ENCODE data around the gene ZNF331.

ZNF331 gene

DNA sequence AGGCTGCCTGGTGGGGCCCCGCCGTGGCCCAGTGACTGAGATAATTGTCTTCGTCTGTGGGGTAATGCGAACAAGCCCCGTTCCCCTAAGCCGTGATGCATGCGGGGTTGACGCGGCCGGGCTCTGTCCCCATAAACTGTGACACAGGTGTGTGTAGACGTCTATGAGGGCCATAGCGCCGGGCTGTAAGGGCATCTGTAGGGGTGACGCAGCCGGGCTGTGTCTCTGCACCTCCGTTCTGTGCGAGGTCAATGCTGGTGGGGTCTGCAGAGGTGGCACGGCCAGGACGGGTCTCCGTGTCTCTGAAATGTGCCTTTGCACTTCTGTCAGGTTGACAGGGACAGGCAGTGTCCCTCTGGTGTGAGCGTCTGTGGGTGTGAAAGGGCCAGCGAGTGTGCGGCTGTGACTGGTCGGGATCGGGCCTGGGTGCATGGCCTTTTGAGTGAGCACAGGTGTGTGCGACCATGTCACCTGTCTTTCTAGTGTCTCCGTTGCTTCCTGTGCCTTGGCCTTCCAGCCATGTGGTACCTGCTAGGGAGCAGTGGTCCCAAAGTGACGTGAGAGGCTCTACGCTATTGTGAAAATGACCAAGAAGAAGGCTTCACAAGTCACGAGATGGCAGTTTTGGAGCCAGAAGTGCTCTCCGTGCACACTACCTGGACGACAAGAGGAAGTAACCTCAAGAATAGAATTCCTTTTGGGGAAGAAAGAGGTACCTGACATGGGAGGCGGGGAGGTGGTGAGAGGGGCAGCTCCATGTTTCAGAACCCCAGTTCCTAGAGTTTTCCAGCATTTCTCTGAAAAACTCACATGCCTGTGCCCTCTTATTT is 16.4 kb upstream of the ZNF331 start:
- no peak for DNase-seq

DNA sequence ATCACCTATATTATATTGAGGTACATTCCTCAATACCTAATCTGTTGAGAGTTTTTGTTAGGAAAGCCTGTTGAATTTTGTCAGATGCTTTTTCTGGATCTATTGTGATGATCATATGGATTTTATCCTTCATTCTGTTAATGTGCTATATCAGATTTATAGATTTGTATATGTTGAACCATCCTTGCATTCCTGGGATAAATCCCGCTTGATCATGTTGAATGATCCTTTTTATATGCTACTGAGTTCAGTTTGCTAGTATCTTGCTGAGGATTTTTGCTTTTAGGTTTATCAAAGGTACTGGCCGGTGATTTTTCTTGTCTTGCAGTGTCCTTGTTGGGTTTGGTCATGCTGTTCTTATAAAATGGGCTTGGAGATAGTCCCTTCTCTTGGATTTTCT is 12.0 kb upstream of the ZNF331 start:
- no peak for DNase-seq

DNA sequence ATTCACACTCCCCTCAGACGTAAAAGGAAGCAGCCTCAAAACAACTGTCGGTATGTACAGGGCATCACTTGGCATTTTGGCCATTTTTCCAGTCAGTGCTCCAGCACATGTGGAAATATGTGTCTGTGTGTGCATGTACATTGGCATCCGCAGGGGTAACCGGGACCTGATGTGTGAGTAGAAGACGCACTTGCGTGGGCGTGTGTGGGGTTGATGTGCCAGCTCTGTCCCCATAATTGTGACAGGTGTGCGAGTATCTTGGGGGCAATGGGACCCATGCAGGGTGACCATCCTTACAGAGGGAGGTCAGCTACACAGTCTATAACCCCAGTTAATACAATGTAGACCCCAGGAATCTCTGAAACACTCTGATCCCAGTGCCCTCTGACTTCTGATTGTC is 7.3 kb upstream of the ZNF331 start:
- DNase-seq: no peak

DNA sequence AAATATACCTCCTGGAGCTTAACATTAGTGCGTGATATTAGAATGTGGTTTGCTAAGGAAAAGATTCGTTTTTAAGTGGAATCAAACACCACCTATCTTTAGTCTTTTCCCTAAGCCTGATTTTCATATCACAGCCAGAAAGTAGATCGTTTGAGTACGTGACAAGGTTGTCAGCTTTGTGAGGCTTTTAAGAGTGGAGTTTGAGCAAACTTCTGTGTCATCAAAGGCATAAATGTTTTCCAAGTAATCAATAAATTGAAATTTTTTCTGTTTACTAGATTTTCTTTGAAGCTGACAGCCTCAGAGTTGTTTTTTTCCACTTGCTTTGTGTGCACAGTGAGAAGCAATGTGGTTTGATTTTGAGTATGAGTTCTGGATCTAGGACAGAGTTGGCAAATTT is 6.5 kb upstream of the ZNF331 start:
- no peak for DNase-seq

DNA sequence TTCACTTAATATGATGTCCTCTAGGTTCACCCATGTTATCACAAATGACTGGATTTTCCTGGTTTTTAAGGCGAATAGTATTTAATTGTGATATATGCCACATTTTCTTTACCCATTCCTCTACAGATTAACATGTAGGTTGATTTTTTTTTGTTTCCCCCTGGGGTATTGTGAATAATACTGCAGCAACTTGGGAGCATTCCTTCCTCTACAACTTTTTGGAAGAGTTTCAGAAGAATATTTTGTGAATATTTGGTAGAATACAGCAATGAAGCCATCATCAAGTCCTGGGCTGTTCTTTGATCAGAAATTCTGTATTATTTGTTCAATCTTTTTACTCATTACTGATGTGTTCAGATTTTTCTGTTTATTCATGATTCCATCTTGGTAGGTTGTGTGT is 5.6 kb upstream of the ZNF331 start:
- DNase-seq: no peak

DNA sequence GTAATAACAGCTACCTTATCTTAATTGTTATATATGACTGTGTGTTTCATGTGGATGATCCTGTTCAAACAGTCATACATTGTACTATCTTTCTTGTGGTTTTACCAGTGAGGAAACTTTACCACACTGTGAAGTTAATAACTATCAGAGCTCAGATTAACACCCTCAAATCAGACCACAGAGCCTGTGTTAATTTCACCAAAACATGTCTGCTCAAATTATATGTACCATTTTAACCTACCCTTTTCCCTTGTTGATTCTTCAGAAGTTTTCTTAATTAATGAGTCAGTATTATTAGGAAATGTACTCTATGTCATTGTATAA is 1.8 kb upstream of the ZNF331 start:
- DNase-seq: no peak

DNA sequence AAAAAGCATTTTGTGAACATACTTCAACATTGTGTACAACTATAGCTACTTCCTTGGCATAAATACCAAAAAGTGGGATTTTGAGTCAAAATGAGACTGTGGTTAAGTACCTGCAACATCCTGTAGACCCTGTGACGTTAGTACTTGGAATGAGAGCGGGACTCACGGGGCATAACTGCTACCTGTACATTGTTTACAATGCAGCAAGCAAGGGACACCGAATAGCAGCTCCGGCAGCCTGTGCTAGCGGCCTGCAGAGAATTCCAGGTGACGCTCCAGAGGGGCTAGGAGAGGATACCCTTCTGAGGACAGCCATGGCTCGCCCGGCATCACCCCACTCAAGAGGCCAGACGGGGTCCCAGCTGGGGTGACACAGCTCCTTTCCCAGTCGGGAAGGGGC is 824 bp upstream of the ZNF331 start:
- no peak for DNase-seq

DNA sequence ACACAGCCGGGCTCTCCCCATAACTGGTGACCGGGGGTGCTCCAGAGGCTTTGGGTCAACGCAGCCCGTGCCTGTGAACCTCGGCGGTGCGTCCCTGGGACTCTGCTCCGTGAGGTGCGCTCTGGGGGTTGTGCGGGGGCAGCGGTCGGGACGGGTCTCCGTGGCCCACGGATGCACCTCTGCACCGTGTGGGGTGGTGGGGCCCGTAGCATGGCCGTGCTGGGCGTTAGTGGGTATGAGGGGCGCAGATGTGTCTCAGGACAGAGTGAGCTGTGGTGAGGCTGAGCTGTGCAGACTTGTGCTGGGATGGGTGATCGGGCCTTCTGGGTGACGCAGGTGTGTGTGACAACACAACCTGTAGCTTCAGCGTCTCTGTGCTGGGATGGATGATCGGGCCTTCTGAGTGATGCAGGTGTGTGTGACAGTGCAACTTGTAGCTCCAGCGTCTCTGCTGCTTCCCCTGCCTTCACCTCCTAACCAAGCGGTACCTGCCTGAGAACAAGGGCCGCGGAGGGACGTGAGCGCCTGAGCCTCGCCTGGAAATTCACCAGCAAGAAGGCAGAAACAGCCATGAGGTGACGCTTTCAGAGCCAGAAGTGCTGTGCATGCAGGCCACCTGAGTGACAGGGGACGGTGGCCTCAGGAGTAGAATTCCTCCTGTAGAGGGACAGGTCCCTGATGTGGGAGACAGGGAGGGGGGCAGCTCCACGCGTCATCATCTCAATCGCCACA is 599 bp downstream of the ZNF331 start:
- DNase-seq: peak in 1 of 2 experiments; percentile 30

DNA sequence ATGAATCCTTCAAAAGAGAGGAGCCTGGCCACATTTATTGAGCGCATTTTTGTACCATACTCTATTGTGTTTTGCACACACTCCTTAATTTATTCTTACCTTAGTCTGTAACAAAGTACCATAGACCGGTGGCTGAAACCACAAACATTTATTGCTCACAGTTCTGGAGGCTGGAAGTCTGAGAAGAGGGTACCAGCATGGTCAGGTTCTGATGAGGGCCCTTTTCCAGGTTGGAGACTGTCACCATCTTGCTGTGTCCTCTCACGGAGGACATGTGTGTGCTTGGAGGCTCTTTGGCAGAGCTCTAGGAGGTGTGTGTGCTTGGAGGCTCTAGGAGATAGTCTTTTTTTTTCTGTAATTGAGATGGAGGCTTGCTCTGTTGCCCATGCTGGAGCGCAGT is 2.1 kb downstream of the ZNF331 start:
- no peak for DNase-seq

DNA sequence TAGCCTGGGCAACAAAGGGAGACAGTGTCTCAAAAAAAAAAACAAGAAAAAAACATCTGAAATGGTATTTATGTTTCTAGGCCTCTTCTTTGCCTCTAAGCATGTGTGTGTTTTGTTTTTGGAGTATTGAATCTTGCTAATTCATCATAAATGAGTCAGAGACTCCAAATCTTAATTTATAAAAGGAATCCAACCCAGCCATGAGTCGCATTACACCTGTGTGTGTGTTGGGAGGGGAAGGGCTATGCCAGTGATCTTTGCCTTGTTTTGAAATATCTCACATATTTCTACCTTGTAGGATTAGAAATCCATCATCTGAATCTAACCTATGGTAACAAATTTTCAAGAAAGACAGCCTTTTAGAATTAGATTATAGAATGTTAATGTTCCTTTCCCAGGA is 4.0 kb downstream of the ZNF331 start:
- DNase-seq: no peak

DNA sequence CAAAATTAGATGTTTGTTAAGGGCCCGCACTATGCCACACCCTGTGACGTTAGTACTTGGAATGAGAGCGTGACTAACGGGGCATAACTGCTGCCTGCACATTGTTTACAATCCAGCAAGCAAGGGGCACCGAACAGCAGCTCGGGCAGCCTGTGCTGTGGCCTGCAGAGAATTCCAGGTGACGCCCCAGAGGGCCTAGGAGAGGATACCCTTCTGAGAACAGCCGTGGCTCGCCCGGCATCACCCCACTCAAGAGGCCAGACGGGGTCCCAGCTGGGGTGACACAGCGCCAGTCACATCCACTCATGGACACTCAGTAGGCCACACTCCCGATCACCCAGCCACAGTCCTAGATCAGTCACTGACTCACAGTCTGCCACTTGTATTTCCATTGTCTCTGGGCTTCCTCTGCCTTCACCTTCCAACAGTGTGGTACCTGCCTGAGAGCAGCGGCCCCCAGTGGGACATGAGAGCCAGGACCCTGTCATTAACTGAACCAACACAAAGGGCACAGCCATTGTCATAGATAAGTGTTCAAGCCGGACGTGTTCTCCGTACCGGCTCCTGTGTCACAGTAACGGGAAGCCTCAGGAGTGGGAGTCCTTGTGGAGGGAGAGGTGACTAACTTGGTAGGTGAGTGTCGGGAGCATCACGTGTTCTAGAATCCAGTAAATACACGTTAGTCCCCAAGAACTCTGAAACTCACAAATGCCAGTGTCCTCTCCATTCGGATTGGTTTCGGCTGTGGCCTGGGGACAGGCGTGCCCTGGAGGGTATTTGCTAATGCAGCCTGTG is 7.5 kb downstream of the ZNF331 start:
- no peak for DNase-seq

DNA sequence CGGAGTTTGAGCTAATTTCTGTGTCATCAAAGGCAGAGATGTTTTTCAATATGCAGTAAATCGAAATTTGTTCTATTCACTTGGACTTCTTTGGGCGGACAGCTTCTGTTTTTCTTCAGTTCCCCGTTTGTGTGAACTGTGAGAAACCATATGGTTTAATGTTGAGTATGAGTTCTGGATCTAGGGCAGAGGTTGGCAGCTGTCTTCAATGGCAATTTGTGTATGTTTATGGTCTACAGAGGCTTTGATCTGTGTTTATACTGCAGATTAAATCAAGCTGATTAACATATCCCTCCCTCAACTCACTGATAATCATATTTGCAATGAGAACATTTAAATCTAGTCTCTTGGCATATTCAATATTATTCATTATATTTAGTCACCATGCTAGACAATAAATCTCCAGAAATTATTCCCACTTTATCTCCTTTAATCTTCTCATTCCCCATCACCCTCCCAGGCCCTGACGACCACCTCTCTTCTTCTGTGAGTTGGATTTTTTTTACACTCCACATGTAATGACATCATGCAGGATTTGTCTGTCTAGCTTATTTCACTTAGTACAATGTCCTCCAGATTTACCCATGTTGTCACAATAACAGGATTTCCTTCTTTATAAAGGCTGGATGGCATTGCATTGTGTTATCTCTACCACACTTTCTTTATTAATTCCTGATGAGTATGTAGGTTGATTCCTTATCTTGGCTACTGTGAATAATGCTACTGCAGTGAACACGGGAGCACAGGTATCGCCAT is 9.0 kb downstream of the ZNF331 start:
- DNase-seq: no peak

DNA sequence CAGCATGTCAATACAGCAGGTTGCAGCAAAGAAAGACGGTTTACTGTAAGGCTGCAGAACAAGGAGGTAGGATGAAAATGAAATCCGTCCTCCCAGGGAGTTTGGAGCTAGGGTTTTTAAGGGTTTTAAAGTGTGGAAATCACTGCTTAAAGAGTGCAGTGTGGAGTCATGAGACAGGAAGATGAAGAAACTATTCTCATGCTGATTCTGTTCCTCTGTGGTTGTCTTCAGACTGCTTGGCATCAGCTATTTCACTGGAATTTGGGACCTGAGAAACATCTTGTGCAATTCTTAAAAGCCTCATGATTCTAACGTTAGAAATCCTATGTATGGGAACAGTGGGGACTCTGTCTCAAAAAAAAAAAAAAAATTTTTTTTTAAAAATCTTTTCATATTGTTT is 11.4 kb downstream of the ZNF331 start:
- DNase-seq: no peak

DNA sequence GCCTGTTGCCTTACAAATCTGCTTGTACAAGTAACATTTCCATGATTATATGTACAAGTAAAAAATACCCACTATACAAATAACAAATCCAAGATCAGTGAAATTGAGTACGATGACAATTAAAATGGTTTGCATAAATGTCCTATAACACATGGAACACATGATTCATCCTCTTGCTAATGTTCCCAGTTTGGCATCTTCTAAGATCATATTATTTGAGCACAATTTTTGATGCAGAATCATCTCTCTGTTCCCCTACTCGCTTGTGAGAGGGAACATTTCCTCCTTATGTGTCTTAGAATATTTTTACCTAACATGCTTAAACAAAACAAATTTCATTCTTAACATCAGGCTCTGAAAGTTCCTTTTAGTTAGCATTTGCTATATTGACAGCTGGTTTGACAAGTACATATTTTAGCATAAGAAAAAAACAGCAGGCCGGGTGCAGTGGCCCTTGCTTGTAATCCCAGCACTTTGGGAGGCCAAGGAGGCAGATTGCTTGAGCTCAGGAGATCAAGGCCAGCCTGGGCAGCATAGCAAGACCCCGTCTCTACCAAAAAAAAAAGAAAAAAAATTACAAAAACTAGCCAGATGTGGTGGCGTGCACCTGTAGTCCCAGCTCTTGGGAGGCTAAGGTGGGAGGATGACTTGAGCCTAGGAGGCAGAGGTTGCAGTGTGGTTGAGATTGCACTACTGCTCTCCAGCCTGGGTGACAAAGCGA is 14.2 kb downstream of the ZNF331 start:
- DNase-seq: no peak

DNA sequence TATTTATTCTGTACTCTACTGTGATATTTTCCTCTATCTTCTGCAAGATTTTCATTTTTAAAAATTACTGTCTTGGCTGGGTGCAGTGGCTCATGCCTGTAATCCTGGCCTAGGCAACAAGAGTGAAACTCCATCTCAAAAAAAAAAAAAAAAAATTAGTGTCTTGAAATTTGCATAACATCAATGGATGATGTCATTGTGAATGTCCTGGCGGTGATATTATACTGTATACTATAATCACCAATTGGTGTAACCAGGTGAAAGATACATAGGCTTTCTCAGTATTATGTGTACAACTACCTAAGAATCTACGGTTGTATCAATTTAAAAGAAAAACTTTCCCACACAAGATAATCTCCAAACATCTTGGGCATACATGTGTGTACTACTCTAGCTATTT is 15.2 kb downstream of the ZNF331 start:
- no peak for DNase-seq

DNA sequence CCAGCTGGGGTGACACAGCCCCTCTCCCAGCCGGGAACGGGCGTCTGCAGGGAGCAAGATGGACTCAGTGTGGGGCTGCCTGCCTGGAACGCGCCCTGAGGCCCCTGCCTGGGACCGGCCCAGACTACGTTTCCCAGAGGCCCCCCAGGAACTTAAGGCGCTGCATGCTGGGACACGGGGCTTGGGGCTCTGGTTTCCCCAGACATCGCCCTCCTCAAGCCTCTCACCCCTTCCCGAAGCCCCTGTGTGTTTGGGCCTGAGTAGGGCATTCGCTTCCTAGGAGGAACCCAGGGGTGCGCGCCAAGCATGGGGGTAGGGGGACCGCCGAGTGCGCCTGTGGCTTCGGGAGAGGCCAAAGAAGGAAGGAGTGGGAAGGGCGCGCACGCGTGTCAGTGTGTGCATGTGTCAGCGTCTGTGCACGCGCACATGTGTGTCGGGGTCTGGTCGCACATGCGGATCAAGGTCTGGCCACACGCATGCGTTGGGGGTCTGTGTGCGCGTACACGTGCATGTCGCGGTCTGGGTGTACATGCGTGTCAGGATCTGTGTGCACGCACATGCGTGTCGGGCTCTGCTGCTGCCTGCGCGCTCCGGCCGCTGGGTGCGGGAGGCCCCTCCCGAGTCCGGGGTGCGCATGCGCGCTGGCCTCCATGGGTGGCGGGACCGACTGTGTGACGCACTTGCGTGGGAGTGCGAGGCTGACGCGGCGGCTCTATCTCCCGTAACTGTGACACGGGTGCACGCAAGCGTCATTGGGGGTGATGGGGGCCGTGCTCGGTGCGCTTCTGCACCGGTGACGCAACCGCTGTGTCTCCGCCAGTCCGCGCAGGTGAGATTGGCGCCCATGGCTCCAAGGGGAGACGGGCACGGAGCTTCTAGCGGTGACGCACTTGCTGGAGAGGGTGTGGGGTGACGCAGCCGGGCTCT is 16.2 kb downstream of the ZNF331 start:
- DNase-seq: peak; percentile 89 to 92

DNA sequence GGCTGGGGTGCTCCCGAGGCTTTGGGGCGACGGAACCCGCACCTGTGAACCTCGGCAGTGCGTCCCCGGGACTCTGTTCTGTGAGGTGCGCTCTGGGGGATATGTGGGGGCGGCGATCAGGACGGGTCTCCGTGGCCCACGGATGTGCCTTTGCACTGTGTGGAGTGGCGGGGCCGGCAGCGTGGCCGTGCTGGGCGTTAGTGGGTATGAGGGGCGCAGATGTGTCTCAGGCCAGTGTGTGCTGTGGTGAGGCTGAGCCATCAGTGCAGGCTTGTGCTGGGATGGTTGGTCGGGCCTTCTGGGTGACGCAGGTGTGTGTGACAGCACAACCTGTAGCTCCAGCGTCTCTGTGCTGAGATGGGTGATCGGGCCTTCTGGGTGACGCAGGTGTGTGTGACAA is 16.9 kb downstream of the ZNF331 start:
- no peak for DNase-seq

DNA sequence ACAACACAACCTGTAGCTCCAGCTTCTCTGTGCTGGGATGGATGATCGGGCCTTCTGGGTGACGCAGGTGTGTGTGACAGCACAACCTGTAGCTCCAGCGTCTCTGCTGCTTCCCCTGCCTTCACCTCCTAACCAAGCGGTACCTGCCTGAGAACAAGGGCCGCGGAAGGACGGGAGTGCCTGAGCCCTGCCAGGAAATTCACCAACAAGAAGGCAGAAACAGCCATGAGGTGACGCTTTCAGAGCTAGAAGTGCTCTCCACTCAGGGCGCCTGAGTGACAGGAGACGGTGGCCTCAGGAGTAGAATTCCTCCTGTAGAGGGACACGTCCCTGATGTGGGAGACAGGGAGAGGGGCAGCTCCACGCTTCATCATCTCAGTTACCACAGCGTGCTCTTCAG is 17.4 kb downstream of the ZNF331 start:
- DNase-seq: no peak

DNA sequence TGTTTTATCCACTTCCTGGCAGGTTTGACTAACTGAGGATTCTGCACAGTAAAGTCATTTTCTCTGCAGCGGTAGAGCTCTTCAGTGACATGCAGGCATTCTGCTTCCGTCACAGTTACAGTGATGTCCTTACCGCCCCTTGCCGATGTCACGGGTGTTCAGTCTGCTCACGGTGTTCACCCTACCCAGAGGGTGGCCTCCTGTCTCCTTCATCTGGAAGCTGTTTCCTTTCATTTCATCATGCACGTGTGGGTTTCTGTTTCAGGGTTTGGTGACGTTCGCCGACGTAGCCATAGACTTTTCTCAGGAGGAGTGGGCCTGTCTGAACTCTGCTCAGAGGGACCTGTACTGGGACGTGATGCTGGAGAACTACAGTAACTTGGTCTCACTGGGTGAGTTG is 33.4 kb downstream of the ZNF331 start:
- DNase-seq: no peak

DNA sequence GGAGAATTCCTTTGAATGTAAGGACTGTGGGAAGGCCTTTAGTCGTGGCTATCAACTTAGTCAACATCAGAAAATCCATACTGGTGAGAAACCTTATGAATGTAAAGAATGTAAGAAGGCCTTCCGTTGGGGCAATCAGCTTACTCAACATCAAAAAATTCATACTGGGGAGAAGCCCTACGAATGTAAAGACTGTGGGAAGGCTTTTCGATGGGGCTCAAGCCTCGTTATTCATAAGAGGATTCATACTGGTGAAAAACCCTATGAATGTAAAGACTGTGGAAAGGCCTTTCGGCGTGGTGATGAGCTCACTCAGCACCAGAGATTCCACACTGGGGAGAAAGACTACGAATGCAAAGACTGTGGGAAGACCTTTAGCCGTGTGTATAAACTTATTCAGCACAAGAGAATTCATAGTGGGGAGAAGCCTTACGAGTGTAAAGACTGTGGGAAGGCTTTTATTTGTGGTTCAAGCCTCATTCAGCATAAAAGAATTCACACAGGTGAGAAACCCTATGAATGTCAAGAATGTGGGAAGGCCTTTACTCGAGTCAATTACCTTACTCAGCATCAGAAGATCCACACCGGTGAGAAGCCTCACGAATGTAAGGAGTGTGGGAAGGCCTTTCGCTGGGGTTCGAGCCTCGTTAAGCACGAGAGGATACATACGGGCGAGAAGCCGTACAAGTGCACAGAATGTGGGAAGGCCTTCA is 39.2 kb downstream of the ZNF331 start:
- no peak for DNase-seq

DNA sequence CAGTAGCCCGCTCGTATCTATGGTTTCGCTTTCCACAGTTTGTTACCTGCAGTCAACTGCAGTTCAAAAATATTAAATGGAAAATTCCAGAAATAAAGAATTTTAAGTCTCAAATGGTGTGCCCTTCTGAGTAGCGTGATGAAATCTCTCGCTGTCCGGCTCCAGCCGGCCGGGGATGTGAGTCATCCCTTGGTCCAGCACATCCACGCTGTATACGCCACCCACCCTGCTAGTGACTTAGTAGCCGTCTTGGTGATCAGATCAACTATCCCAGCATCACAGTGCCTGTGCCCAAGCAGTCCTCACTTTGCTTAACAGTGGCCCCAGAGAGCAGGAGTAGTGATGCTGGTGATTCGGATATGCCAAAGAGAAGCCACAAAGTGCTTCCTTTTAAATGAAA is 40.0 kb downstream of the ZNF331 start:
- no peak for DNase-seq

Data from activated T-cell treated with anti-CD3 and anti-CD28 coated beads, Interleukin-2, amount 50 U/mL, for 48 hours (primary cell).